MM.1S (cell line): Measurements from ENCODE around the gene VANGL2.

Experiments
- EZH2 ChIP-seq: fragments of 300-600 bp; sonication (generic); optimal IDR thresholded peaks from 2 replicates; pipeline ENCODE3; 2017; ENCODE audit warnings: low read depth, mild to moderate bottlenecking, antibody characterized with exemption, low read length, mixed read lengths
- TF ChIP-seq, protein P1 (sequence below): fragments of 300-600 bp; sonication (generic); IDR thresholded peaks from 2 replicates; pipeline ENCODE4 v1.5.1; 2016; ENCODE audit warnings: antibody characterized with exemption, low read length, mixed read lengths

DNA sequence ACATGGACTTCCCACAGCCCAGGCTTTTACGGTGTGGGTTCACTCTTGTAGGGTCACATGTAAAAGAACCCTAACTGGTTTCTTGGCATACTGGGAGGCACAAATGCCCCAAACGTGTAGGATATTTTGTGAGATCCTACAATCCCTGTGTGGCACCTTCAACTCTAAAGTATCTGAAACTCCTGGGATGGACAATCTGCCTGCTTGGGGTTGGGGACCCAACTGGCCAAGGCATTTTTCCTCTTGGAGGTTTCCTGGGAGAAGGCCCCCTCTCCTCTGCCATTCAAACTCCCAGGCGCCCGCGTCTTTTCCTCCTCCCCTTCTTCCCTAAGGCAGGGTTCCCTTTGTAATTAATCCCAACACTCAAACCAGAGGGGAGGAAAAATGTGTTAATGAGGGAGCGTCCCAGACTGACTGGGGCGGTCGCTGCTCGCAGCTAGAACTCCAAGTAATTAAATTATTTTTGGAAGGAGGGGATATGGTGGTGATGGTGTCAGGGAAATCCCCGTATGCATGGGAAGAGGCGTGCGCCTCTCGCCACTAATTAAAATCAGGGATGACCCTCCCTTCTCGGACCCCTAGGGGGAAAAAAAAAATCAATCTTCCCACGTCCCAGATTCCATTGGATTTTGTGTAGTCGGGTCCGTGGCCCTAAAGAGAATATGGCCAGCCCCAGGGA, 681 bp upstream of the VANGL2 start:
- TF ChIP-seq, protein P1, sequence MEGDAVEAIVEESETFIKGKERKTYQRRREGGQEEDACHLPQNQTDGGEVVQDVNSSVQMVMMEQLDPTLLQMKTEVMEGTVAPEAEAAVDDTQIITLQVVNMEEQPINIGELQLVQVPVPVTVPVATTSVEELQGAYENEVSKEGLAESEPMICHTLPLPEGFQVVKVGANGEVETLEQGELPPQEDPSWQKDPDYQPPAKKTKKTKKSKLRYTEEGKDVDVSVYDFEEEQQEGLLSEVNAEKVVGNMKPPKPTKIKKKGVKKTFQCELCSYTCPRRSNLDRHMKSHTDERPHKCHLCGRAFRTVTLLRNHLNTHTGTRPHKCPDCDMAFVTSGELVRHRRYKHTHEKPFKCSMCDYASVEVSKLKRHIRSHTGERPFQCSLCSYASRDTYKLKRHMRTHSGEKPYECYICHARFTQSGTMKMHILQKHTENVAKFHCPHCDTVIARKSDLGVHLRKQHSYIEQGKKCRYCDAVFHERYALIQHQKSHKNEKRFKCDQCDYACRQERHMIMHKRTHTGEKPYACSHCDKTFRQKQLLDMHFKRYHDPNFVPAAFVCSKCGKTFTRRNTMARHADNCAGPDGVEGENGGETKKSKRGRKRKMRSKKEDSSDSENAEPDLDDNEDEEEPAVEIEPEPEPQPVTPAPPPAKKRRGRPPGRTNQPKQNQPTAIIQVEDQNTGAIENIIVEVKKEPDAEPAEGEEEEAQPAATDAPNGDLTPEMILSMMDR: no peak
- TF ChIP-seq EZH2: no peak
